Measurements from ENCODE around the gene CDK19. TPM values are rescaled to one million over a fixed set of nuclear protein-coding genes. Genes with fewer than 3 reads are reported as not detected.
"Not testable (repeated sequence)": the region's sequence is repeated elsewhere in the genome, so short reads cannot be mapped to it uniquely, and the experiment has no call there.

CDK19 gene
- total and polyA plus RNA-seq, 2 experiments from 2014 or later: 5.6 to 11.1 TPM

GRCh38 chr6:110614106-110614505 is 201.2 kb downstream of the CDK19 start:
- Histone ChIP-seq H3K27me3 (no peaks in the 10 kb centered on the region), H3K4me3 (no peak overlapping the region), H3K9me3 (ENCODE audit: low read depth) (no peaks in the 10 kb centered on the region), H3K4me1 (ENCODE audit: low read depth) (no peaks in the 10 kb centered on the region), H3K36me3 (peaks cover 5% of the 10 kb centered on the region), H3K27ac (no peak overlapping the region)
- DNase-seq (ENCODE audit: low read depth in 1 of 2, low spot score in 1 of 2): no peak
- TF ChIP-seq CTCF (IDR thresholded peaks at IDR 0.05; ENCODE audit: low read depth, low read length): no peak

- H3K4me1 ChIP-seq (ENCODE audit: low read depth): no peaks in the 10 kb centered on the region
- no peak overlapping the region for H3K27ac ChIP-seq
- no peaks in the 10 kb centered on the region for H3K9me3 ChIP-seq (ENCODE audit: low read depth)
- no peak for DNase-seq (ENCODE audit: low read depth in 1 of 2, low spot score in 1 of 2)
- no peak for TF ChIP-seq CTCF (IDR thresholded peaks at IDR 0.05; ENCODE audit: low read depth, low read length)
- H3K27me3 ChIP-seq: no peaks in the 10 kb centered on the region
- H3K4me3 ChIP-seq: no peak overlapping the region
- H3K36me3 ChIP-seq: peaks cover 5% of the 10 kb centered on the region
Observed at GRCh38 chr6:110613356-110613755, 201.9 kb downstream of the CDK19 start.

GRCh38 chr6:110612298-110612697 is 203.0 kb downstream of the CDK19 start:
- H3K9me3 ChIP-seq (ENCODE audit: low read depth): no peaks in the 10 kb centered on the region
- no peaks in the 10 kb centered on the region for H3K4me1 ChIP-seq (ENCODE audit: low read depth)
- H3K36me3 ChIP-seq: peaks cover 5% of the 10 kb centered on the region
- H3K27me3 ChIP-seq: no peaks in the 10 kb centered on the region
- no peak for TF ChIP-seq CTCF (IDR thresholded peaks at IDR 0.05; ENCODE audit: low read depth, low read length)
- no peak overlapping the region for H3K4me3 ChIP-seq
- no peak overlapping the region for H3K27ac ChIP-seq
- no peak for DNase-seq (ENCODE audit: low read depth in 1 of 2, low spot score in 1 of 2)

GRCh38 chr6:110609101-110609500 is 206.2 kb downstream of the CDK19 start:
- peaks cover 5% of the 10 kb centered on the region for H3K36me3 ChIP-seq
- H3K27ac ChIP-seq: no peak overlapping the region
- H3K27me3 ChIP-seq: no peaks in the 10 kb centered on the region
- TF ChIP-seq CTCF (IDR thresholded peaks at IDR 0.05; ENCODE audit: low read depth, low read length): no peak
- DNase-seq (ENCODE audit: low read depth in 1 of 2, low spot score in 1 of 2): no peak
- no peaks in the 10 kb centered on the region for H3K9me3 ChIP-seq (ENCODE audit: low read depth)
- H3K4me3 ChIP-seq: no peak overlapping the region
- no peaks in the 10 kb centered on the region for H3K4me1 ChIP-seq (ENCODE audit: low read depth)

GRCh38 chr6:110608151-110608550 is 207.1 kb downstream of the CDK19 start:
- H3K4me1 ChIP-seq (ENCODE audit: low read depth): no peaks in the 10 kb centered on the region
- H3K27ac ChIP-seq: no peak overlapping the region
- H3K4me3 ChIP-seq: no peak overlapping the region
- no peaks in the 10 kb centered on the region for H3K36me3 ChIP-seq
- no peaks in the 10 kb centered on the region for H3K27me3 ChIP-seq
- TF ChIP-seq CTCF (IDR thresholded peaks at IDR 0.05; ENCODE audit: low read depth, low read length): no peak
- no peaks in the 10 kb centered on the region for H3K9me3 ChIP-seq (ENCODE audit: low read depth)
- no peak for DNase-seq (ENCODE audit: low read depth in 1 of 2, low spot score in 1 of 2)

- no peak for DNase-seq (ENCODE audit: low read depth in 1 of 2, low spot score in 1 of 2)
- TF ChIP-seq CTCF (IDR thresholded peaks at IDR 0.05; ENCODE audit: low read depth, low read length): no peak
- no peaks in the 10 kb centered on the region for H3K9me3 ChIP-seq (ENCODE audit: low read depth)
Observed at GRCh38 chr6:110606151-110606550, 209.1 kb downstream of the CDK19 start.

GRCh38 chr6:110600640-110601039 is 214.6 kb downstream of the CDK19 start:
- H3K4me1 ChIP-seq (ENCODE audit: low read depth): not testable (repeated sequence)

More at GRCh38 chr6:110606151-110606550, 209.1 kb downstream of the CDK19 start:
- no peaks in the 10 kb centered on the region for H3K4me1 ChIP-seq (ENCODE audit: low read depth)
- H3K4me3 ChIP-seq: no peak overlapping the region
- H3K27ac ChIP-seq: no peak overlapping the region
- H3K27me3 ChIP-seq: no peaks in the 10 kb centered on the region
- H3K36me3 ChIP-seq: no peaks in the 10 kb centered on the region

More at GRCh38 chr6:110600640-110601039, 214.6 kb downstream of the CDK19 start:
- H3K4me3 ChIP-seq; H3K36me3 ChIP-seq; DNase-seq (ENCODE audit: low read depth in 1 of 2, low spot score in 1 of 2); H3K27me3 ChIP-seq; H3K27ac ChIP-seq; H3K9me3 ChIP-seq (ENCODE audit: low read depth): not testable (repeated sequence)

Measured in cardiac muscle cell (in vitro differentiated cells and primary cell).